GM19438 (cell line): ENCODE data around the gene INPPL1.

Source experiments
- ATAC-seq: cut with Tn5 transposase; IDR thresholded peaks from one replicate; pipeline ENCODE4 v1.9.1; 2021; ENCODE audit warnings: low read depth; ENCODE audit not compliant: unreplicated experiment

The INPPL1 gene

GRCh38 chr11:72271980-72272379, 47.4 kb downstream of the INPPL1 start:
- no peak for ATAC-seq

GRCh38 chr11:72274435-72274834, 49.9 kb downstream of the INPPL1 start:
- ATAC-seq, result no peak

GRCh38 chr11:72278905-72279304, 54.3 kb downstream of the INPPL1 start:
- ATAC-seq, result no peak

- ATAC-seq, result no peak
These were observed 55.5 kb downstream of the INPPL1 start for GRCh38 chr11:72280037-72280436.

- no peak for ATAC-seq
These were observed 56.3 kb downstream of the INPPL1 start for GRCh38 chr11:72280726-72281315.

GRCh38 chr11:72283947-72284346, 59.4 kb downstream of the INPPL1 start:
- no peak for ATAC-seq

GRCh38 chr11:72287293-72287692, 62.7 kb downstream of the INPPL1 start:
- no peak for ATAC-seq
